Measurements from ENCODE around the gene SMAGP. TPM values are rescaled to one million over a fixed set of nuclear protein-coding genes. Genes with fewer than 3 reads are reported as not detected.

SMAGP gene
- total and polyA plus RNA-seq, 2 donors (not counting 3 experiments of a cell fraction or from before 2014, with no cell fraction given), result 21.4 to 26.2 TPM

GRCh38 chr12:51264297-51264696 lies 5.9 kb downstream of the SMAGP start:
- H3K4me2 ChIP-seq (ENCODE audit: insufficient read depth, low read length), result no peak overlapping the region
- peaks cover 37% of the 10 kb centered on the region for H3K79me2 ChIP-seq (ENCODE audit: control insufficient read depth, insufficient read depth, low read length)
- CTCF ChIA-PET, result interaction anchor here (0.6 to 4.8 kb wide), 4 partner anchors 12 to 76 kb away, joined by 3 to 24 read pairs (median 4); no protein-coding TSS in a partner anchor
- FAIRE-seq (no peak), DNase-seq (ENCODE audit: low read depth, low spot score) (no peak)
- POLR2A ChIA-PET, result no interaction called here
- dilution Hi-C loops (cut with MboI; ENCODE audit: extremely low pct_ligation_motif_present, low sequenced_read_pairs), result no loop called here
- H3K27ac ChIP-seq (ENCODE audit: insufficient read depth, low read depth, low read length), result no peak overlapping the region
- H4K20me1 ChIP-seq (replicated peaks; ENCODE audit: control insufficient read depth, extremely low read depth, insufficient read depth, low read length), result no peaks in the 10 kb centered on the region
- intact Hi-C loops (cut with micrococcal nuclease), result no loop called here
- no TSS peak for BruUV-seq (replicated peaks)
- no peak overlapping the region for H3K9ac ChIP-seq (replicated peaks; ENCODE audit: extremely low read depth, insufficient read depth, low read length)
- H3K27me3 ChIP-seq (ENCODE audit: control insufficient read depth in 2 of 2, insufficient read depth in 2 of 2, low read length in 2 of 2), result no peaks in the 10 kb centered on the region
- TF ChIP-seq, protein P1, sequence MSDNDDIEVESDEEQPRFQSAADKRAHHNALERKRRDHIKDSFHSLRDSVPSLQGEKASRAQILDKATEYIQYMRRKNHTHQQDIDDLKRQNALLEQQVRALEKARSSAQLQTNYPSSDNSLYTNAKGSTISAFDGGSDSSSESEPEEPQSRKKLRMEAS (IDR thresholded peaks at IDR 0.05; ENCODE audit: insufficient read depth, insufficient read length), result no peak
- TF ChIP-seq POLR2A (IDR thresholded peaks at IDR 0.05; ENCODE audit: low read depth, low read length), result no peak
- H3K4me1 ChIP-seq (ENCODE audit: control insufficient read depth, extremely low read depth, insufficient read depth, low read length), result peaks cover 8% of the 10 kb centered on the region
- H2AFZ ChIP-seq (ENCODE audit: low read depth, low read length), result no peak overlapping the region
- no peak overlapping the region for H3K4me3 ChIP-seq (replicated peaks in 1 of 3; ENCODE audit: insufficient read depth in 1 of 3, low read depth in 1 of 3, low read length in 3 of 3)
- no peaks in the 10 kb centered on the region for H3K9me1 ChIP-seq (replicated peaks; ENCODE audit: control insufficient read depth, extremely low read depth, insufficient read depth, low read length)
- no peaks in the 10 kb centered on the region for H3K9me3 ChIP-seq (replicated peaks; ENCODE audit: control insufficient read depth, insufficient read depth, low read length)
- H3K36me3 ChIP-seq (ENCODE audit: control insufficient read depth in 2 of 2, extremely low read depth in 1 of 2, insufficient read depth in 2 of 2, low read length in 2 of 2), result no peaks in the 10 kb centered on the region

GRCh38 chr12:51263341-51263740 lies 6.9 kb downstream of the SMAGP start:
- Histone ChIP-seq H3K9me1 (replicated peaks; ENCODE audit: control insufficient read depth, extremely low read depth, insufficient read depth, low read length) (no peaks in the 10 kb centered on the region), H3K27me3 (ENCODE audit: control insufficient read depth in 2 of 2, insufficient read depth in 2 of 2, low read length in 2 of 2) (no peaks in the 10 kb centered on the region), H3K36me3 (ENCODE audit: control insufficient read depth in 2 of 2, extremely low read depth in 1 of 2, insufficient read depth in 2 of 2, low read length in 2 of 2) (no peaks in the 10 kb centered on the region), H3K4me1 (ENCODE audit: control insufficient read depth, extremely low read depth, insufficient read depth, low read length) (peaks cover 2% of the 10 kb centered on the region), H3K79me2 (ENCODE audit: control insufficient read depth, insufficient read depth, low read length) (peaks cover 32% of the 10 kb centered on the region), H3K4me3 (replicated peaks in 1 of 3; ENCODE audit: insufficient read depth in 1 of 3, low read depth in 1 of 3, low read length in 3 of 3) (no peak overlapping the region), H4K20me1 (replicated peaks; ENCODE audit: control insufficient read depth, extremely low read depth, insufficient read depth, low read length) (no peaks in the 10 kb centered on the region), H3K9me3 (replicated peaks; ENCODE audit: control insufficient read depth, insufficient read depth, low read length) (no peaks in the 10 kb centered on the region), H3K4me2 (ENCODE audit: insufficient read depth, low read length) (no peak overlapping the region), H3K27ac (ENCODE audit: insufficient read depth, low read depth, low read length) (no peak overlapping the region), H3K9ac (replicated peaks; ENCODE audit: extremely low read depth, insufficient read depth, low read length) (no peak overlapping the region), H2AFZ (ENCODE audit: low read depth, low read length) (no peak overlapping the region)
- TF ChIP-seq CTCF (IDR thresholded peaks at IDR 0.05; ENCODE audit: extremely low read depth in 1 of 2, insufficient read depth in 1 of 2, low read depth in 1 of 2, low read length in 2 of 2) (no peak), EZH2 (IDR thresholded peaks at IDR 0.05; ENCODE audit: borderline replicate concordance, low read depth, low read length, severe bottlenecking) (no peak), MYC (IDR thresholded peaks at IDR 0.05; ENCODE audit: low read depth, low read length) (no peak), GATA2 (IDR thresholded peaks at IDR 0.05; ENCODE audit: insufficient read depth, insufficient read length, low read depth, low read length) (no peak), POLR2A (IDR thresholded peaks at IDR 0.05; ENCODE audit: low read depth, low read length) (no peak), FOS (IDR thresholded peaks at IDR 0.05; ENCODE audit: borderline replicate concordance, insufficient read depth, low read length) (no peak), JUN (IDR thresholded peaks at IDR 0.05; ENCODE audit: borderline replicate concordance, insufficient read depth, insufficient read length, low read depth) (no peak), POLR2AphosphoS5 (IDR thresholded peaks at IDR 0.05; ENCODE audit: insufficient read depth, low read depth, low read length) (no peak)
- TF ChIP-seq, protein P1 (IDR thresholded peaks at IDR 0.05; ENCODE audit: insufficient read depth, insufficient read length), result no peak
- no peak for FAIRE-seq
- POLR2A ChIA-PET, result interaction anchor here (1.1 kb wide), 1 partner anchor 24 kb away, joined by 3 read pairs; the partner anchor contains the start of gene DAZAP2
- dilution Hi-C loops (cut with MboI; ENCODE audit: extremely low pct_ligation_motif_present, low sequenced_read_pairs) (no loop called here), intact Hi-C loops (cut with micrococcal nuclease) (loop anchor here (2.0 kb wide), 1 partner anchor 17 kb away; no protein-coding TSS in a partner anchor)
- no peak for DNase-seq (ENCODE audit: low read depth, low spot score)
- no TSS peak for BruUV-seq (replicated peaks)
- CTCF ChIA-PET, result interaction anchor here (1.0 to 4.8 kb wide), 4 partner anchors 11 to 77 kb away, joined by 4 to 24 read pairs (median 8); no protein-coding TSS in a partner anchor
